HG02870 (cell line): ENCODE measurements around the gene MACROH2A2.
"Not testable (repeated sequence)": the region's sequence is repeated elsewhere in the genome, so short reads cannot be mapped to it uniquely, and the experiment has no call there.

Experiments
- ATAC-seq: cut with Tn5 transposase; IDR thresholded peaks from one replicate; pipeline ENCODE4 v1.9.1; 2021; ENCODE audit warnings: mild to moderate bottlenecking, moderate library complexity; ENCODE audit not compliant: unreplicated experiment

Gene MACROH2A2

DNA sequence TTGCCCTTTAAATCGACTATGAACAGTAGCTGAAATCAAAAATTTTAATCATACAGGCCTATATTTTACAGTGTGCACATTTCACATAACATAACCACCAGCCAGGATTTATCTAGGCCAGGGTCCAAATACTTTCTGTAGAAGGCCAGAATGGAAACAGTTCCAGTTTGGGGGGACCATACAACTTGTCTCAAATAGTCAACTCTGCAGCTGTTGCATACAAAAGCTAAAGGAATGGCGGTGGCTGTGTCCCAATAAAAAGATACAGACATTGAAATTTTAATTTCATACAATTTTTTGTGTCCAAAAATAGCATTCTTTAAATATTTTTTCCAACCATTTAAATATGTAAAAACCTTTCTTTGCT is 94.6 kb downstream of the MACROH2A2 start:
- ATAC-seq = no peak

GRCh38 chr10:70148516-70148915 is 95.9 kb downstream of the MACROH2A2 start:
- ATAC-seq = no peak

DNA sequence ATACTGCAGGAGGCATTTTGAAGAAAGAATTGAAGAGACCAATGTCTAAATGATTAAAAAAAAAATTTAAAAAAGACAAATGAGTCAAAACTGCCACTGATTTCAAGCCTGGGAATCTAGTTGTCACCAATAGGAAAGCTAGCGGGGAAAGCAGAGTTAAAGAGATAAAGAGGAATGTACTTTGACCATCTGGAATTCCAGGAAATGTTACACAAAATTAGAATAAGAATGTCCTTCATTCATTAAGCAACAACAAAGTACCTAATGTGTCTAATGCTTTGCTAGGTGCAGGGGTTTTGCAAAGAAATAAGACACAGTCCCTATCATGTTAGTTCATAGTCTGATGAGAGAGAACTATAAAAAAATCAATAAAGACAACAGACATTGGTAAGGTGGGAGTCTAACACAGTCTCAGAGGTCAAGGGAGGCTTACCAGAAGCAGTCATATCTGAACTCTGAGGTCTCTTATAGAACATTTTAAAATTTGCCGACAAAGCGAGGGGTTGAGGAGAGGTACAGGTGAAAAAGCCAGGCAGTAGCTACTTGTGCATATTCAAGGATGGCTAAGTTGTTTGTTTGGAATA is 102.7 kb downstream of the MACROH2A2 start:
- ATAC-seq = no peak

- no peak for ATAC-seq
Observed at GRCh38 chr10:70158113-70158512, 105.5 kb downstream of the MACROH2A2 start.

GRCh38 chr10:70159366-70159765 is 106.7 kb downstream of the MACROH2A2 start:
- not testable (repeated sequence) for ATAC-seq

DNA sequence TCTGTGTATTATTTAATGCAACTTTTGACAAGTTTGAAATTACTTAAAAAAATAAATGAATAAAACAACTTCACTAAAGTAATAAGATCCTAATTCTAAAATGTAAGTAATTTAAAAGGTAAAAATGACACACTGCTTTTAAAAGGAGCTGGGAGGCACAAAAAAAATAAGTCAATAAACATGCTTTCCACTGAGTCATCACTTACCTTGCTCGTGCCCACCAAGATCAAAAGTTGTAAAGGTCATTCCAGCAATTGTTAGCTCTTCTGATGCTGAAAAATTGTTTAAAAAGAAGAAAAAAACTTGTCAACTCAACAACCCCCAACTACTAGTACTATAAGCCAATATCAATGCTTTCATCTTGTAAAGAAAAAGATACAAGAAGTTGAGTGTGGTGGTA is 108.2 kb downstream of the MACROH2A2 start:
- ATAC-seq = no peak
